Panc1 (cell line): ENCODE results near the gene TRABD2A.

Experiments
- POLR2AphosphoS5 ChIP-seq: IDR thresholded peaks from 2 replicates; pipeline ENCODE4 v1.6.1; 2012; ENCODE audit warnings: mild to moderate bottlenecking, low read depth, low read length, moderate library complexity
- TCF7L2 ChIP-seq: IDR thresholded peaks from 2 replicates; pipeline ENCODE4 v1.6.1; 2011; ENCODE audit warnings: mild to moderate bottlenecking, low read depth, low read length, inconsistent platforms
- TF ChIP-seq, protein P1 (sequence below): fragments of 450-650 bp; IDR thresholded peaks from 2 replicates; pipeline ENCODE4 v1.5.1; 2017; ENCODE audit warnings: mild to moderate bottlenecking
- TF ChIP-seq, protein P2 (sequence below), 2 experiments: IDR thresholded peaks; 2 replicates each; pipeline ENCODE4 v1.6.1; 2011 to 2012; ENCODE audit warnings: low read depth in 2 of 2, control low read depth in 1 of 2, low read length in 1 of 2, mild to moderate bottlenecking in 1 of 2, moderate library complexity in 1 of 2; ENCODE audit not compliant: insufficient read depth in 1 of 2

DNA sequence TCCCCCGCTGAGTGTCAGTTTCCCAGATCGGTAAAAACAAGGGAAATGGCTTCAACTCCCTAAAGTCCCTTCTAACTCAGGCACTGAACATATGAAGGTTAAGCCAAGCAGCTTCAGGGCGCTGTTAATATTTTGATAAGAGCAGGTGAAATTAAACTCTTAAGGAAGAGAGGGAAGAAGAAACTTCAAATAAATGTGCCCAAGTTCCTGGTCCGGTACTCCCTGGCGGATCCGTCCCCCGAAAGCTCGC is 564 bp downstream of the TRABD2A start:
- TF ChIP-seq, protein P1, sequence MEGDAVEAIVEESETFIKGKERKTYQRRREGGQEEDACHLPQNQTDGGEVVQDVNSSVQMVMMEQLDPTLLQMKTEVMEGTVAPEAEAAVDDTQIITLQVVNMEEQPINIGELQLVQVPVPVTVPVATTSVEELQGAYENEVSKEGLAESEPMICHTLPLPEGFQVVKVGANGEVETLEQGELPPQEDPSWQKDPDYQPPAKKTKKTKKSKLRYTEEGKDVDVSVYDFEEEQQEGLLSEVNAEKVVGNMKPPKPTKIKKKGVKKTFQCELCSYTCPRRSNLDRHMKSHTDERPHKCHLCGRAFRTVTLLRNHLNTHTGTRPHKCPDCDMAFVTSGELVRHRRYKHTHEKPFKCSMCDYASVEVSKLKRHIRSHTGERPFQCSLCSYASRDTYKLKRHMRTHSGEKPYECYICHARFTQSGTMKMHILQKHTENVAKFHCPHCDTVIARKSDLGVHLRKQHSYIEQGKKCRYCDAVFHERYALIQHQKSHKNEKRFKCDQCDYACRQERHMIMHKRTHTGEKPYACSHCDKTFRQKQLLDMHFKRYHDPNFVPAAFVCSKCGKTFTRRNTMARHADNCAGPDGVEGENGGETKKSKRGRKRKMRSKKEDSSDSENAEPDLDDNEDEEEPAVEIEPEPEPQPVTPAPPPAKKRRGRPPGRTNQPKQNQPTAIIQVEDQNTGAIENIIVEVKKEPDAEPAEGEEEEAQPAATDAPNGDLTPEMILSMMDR = no peak
- TF ChIP-seq POLR2AphosphoS5 = no peak
- no peak for TF ChIP-seq TCF7L2
- TF ChIP-seq, protein P2, sequence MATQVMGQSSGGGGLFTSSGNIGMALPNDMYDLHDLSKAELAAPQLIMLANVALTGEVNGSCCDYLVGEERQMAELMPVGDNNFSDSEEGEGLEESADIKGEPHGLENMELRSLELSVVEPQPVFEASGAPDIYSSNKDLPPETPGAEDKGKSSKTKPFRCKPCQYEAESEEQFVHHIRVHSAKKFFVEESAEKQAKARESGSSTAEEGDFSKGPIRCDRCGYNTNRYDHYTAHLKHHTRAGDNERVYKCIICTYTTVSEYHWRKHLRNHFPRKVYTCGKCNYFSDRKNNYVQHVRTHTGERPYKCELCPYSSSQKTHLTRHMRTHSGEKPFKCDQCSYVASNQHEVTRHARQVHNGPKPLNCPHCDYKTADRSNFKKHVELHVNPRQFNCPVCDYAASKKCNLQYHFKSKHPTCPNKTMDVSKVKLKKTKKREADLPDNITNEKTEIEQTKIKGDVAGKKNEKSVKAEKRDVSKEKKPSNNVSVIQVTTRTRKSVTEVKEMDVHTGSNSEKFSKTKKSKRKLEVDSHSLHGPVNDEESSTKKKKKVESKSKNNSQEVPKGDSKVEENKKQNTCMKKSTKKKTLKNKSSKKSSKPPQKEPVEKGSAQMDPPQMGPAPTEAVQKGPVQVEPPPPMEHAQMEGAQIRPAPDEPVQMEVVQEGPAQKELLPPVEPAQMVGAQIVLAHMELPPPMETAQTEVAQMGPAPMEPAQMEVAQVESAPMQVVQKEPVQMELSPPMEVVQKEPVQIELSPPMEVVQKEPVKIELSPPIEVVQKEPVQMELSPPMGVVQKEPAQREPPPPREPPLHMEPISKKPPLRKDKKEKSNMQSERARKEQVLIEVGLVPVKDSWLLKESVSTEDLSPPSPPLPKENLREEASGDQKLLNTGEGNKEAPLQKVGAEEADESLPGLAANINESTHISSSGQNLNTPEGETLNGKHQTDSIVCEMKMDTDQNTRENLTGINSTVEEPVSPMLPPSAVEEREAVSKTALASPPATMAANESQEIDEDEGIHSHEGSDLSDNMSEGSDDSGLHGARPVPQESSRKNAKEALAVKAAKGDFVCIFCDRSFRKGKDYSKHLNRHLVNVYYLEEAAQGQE (IDR thresholded peaks at IDR 0.05; ENCODE audit: insufficient read depth in 1 of 2, low read depth in 2 of 2, low read length in 1 of 2) = no peak
